Amniotic epithelial cell (primary cell): ENCODE measurements around the gene ATP5MK.
A peak's percentile ranks its signal among the peaks of the same experiment; 100 is the strongest.
"Not testable (repeated sequence)": the region's sequence is repeated elsewhere in the genome, so short reads cannot be mapped to it uniquely, and the experiment has no call there.

Experiments used
- DNase-seq: peaks from one replicate; pipeline ENCODE4 v3.0.0-alpha.2; 2010; ENCODE audit warnings: low read depth

Gene ATP5MK

GRCh38 chr10:103396067-103396788 is at the start of gene ATP5MK, which contains the start of gene PDCD11:
Gene ATP5MK, minus strand, starts transcription at chr10:103396475. Its CDS starts 4,018 bp downstream, at chr10:103392457.
Gene PDCD11, plus strand, starts transcription at chr10:103396626. Its CDS starts 1,801 bp downstream, at chr10:103398427.
- peak; percentile 98 for DNase-seq

GRCh38 chr10:103445366-103445765 is 49.1 kb upstream of the ATP5MK start:
- DNase-seq: no peak

GRCh38 chr10:103444478-103444877 is 48.2 kb upstream of the ATP5MK start:
- DNase-seq: no peak

- DNase-seq: no peak
Measured at GRCh38 chr10:103443475-103444185, 47.4 kb upstream of the ATP5MK start.

- peak; percentile 96 for DNase-seq
Measured at GRCh38 chr10:103442031-103442461, 45.8 kb upstream of the ATP5MK start.

GRCh38 chr10:103441611-103442010 is 45.3 kb upstream of the ATP5MK start:
- DNase-seq: no peak

GRCh38 chr10:103441206-103441605 is 44.9 kb upstream of the ATP5MK start:
- no peak for DNase-seq

GRCh38 chr10:103440416-103440815 is 44.1 kb upstream of the ATP5MK start:
- DNase-seq: no peak

- no peak for DNase-seq
Measured at GRCh38 chr10:103439776-103440175, 43.5 kb upstream of the ATP5MK start.

GRCh38 chr10:103433858-103434257 is 37.6 kb upstream of the ATP5MK start:
- DNase-seq: peak; percentile 95

- DNase-seq: peak; percentile 43
Measured at GRCh38 chr10:103431902-103432301, 35.6 kb upstream of the ATP5MK start.

- DNase-seq: no peak
Measured at GRCh38 chr10:103429647-103430046, 33.4 kb upstream of the ATP5MK start.

- no peak for DNase-seq
Measured at GRCh38 chr10:103428989-103429643, 32.8 kb upstream of the ATP5MK start.

- DNase-seq: peak; percentile 66
Measured at GRCh38 chr10:103427866-103428265, 31.6 kb upstream of the ATP5MK start.

- DNase-seq: no peak
Measured at GRCh38 chr10:103423748-103424147, 27.5 kb upstream of the ATP5MK start.

GRCh38 chr10:103419101-103419500 is 22.8 kb upstream of the ATP5MK start:
- no peak for DNase-seq

GRCh38 chr10:103417601-103418000 is 21.3 kb upstream of the ATP5MK start:
- DNase-seq: no peak

GRCh38 chr10:103417148-103417469 is 20.8 kb upstream of the ATP5MK start:
- DNase-seq: not testable (repeated sequence)

GRCh38 chr10:103416436-103417147 is 20.3 kb upstream of the ATP5MK start:
- DNase-seq: peak; percentile 62

- no peak for DNase-seq
Measured at GRCh38 chr10:103415581-103415980, 19.3 kb upstream of the ATP5MK start.

GRCh38 chr10:103413564-103413963 is 17.3 kb upstream of the ATP5MK start:
- no peak for DNase-seq

GRCh38 chr10:103397191-103397825 is 1.0 kb upstream of the ATP5MK start:
- DNase-seq: no peak
